GM12878 (cell line): Measurements from ENCODE around the gene SPAG16. TPM values are rescaled to one million over a fixed set of nuclear protein-coding genes. Genes with fewer than 3 reads are reported as not detected.

ENCODE experiments used
- ATAC-seq: fragments of 200-7000 bp; cut with Tn5 transposase; 3 replicates; pipeline ENCODE4 v1.9.1; 2020; ENCODE audit warnings: mild to moderate bottlenecking, moderate library complexity
- BruUV-seq: library from RNA; stranded (reverse); fragments of 400-500 nt; replicated peaks from 2 replicates; lab custom pipeline; 2021; lab: Mats Ljungman, UMichigan
- CTCF ChIA-PET: fragments of 300-600 bp; sonication (Branson Sonifier 250); formaldehyde crosslinking; extraction: SDS; loops from one replicate; lab custom pipeline; 2021; ENCODE audit warnings: inconsistent platforms; lab: Yijun Ruan, JAX
- POLR2A ChIA-PET: fragments of 350-600 bp; formaldehyde crosslinking; extraction: SDS; loops from one replicate; lab custom pipeline; 2021; ENCODE audit warnings: inconsistent platforms; lab: Charles Lee
- RAD21 ChIA-PET: fragments of 300-600 bp; sonication (Branson Sonifier 250); formaldehyde crosslinking; loops from one replicate; lab custom pipeline; 2023; ENCODE audit warnings: antibody characterized with exemption; ENCODE audit not compliant: unreplicated experiment; lab: Charles Lee
- SMC1A ChIA-PET: fragments of 300-600 bp; sonication (Branson Sonifier 250); formaldehyde crosslinking; loops from one replicate; lab custom pipeline; 2023; ENCODE audit not compliant: unreplicated experiment, uncharacterized antibody; lab: Charles Lee
- DNase-seq: peaks from one replicate; pipeline ENCODE4 v3.0.0-alpha.2; 2011; ENCODE audit warnings: low read depth, low spot score
- FAIRE-seq: peaks from 3 replicates; lab custom pipeline; 2011; peaks lifted over from hg19 to GRCh38; lab: Jason Lieb, UNC
- H2AFZ ChIP-seq: 2 replicates; pipeline ENCODE4 v1.6.0; 2011; ENCODE audit warnings: low read depth, low read length, control low read depth; ENCODE audit not compliant: control insufficient read depth
- H3K27ac ChIP-seq: 2 replicates; pipeline ENCODE4 v1.5.1; 2011; ENCODE audit warnings: control low read depth; ENCODE audit not compliant: control insufficient read depth, insufficient read depth
- H3K27me3 ChIP-seq, 2 experiments: replicated peaks in 1 of 2; 2 replicates each; pipeline versions ENCODE4 v1.6.0 to v1.6.1; 2011; ENCODE audit warnings: low read length in 1 of 2; ENCODE audit not compliant: control insufficient read depth in 2 of 2, insufficient read depth in 2 of 2
- H3K36me3 ChIP-seq, 2 experiments: 2 replicates each; pipeline ENCODE4 v1.5.1; 2011; ENCODE audit warnings: low read length in 1 of 2; ENCODE audit not compliant: control insufficient read depth in 2 of 2, insufficient read depth in 2 of 2
- H3K4me1 ChIP-seq: 2 replicates; pipeline ENCODE4 v1.6.1; 2011; ENCODE audit warnings: mild to moderate bottlenecking, low read length, moderate library complexity, mixed read lengths; ENCODE audit not compliant: control insufficient read depth, insufficient read depth
- H3K4me2 ChIP-seq: 2 replicates; pipeline ENCODE4 v1.6.0; 2011; ENCODE audit warnings: control low read depth; ENCODE audit not compliant: control insufficient read depth, insufficient read depth
- H3K4me3 ChIP-seq: fragments of 200-600 bp; sonication (generic); 2 replicates; pipeline ENCODE4 v1.5.1; 2016
- H3K79me2 ChIP-seq: 2 replicates; pipeline ENCODE4 v1.6.0; 2011; ENCODE audit warnings: low read length; ENCODE audit not compliant: control insufficient read depth, insufficient read depth
- H3K9ac ChIP-seq: 2 replicates; pipeline ENCODE4 v1.8.0; 2011; ENCODE audit warnings: low read length, control low read depth, mixed read lengths; ENCODE audit not compliant: control insufficient read depth, insufficient read depth
- H3K9me3 ChIP-seq: replicated peaks from 3 replicates; pipeline ENCODE4 v1.5.1; 2011; ENCODE audit warnings: mild to moderate bottlenecking, low read length; ENCODE audit not compliant: control insufficient read depth, insufficient read depth
- H4K20me1 ChIP-seq: 2 replicates; pipeline ENCODE4 v1.6.0; 2011; ENCODE audit not compliant: control insufficient read depth, insufficient read depth
- BCL3 ChIP-seq: IDR thresholded peaks from 2 replicates; pipeline ENCODE4 v1.6.1; 2011; ENCODE audit warnings: borderline replicate concordance, low read depth, mild to moderate bottlenecking, moderate library complexity, low read length; ENCODE audit not compliant: insufficient read depth, poor library complexity, severe bottlenecking
- EP300 ChIP-seq, 2 experiments: fragments of 150-350 bp in 1 of 2; IDR thresholded peaks; 2 replicates each; pipeline ENCODE4 v1.6.1; 2011 to 2012; ENCODE audit warnings: low read depth in 2 of 2, low read length in 2 of 2, borderline replicate concordance in 1 of 2, improper control_type of control experiment in 1 of 2, inconsistent platforms in 1 of 2; ENCODE audit not compliant: control insufficient read depth in 1 of 2
- MAX ChIP-seq: IDR thresholded peaks from 2 replicates; pipeline ENCODE4 v1.6.1; 2012; ENCODE audit warnings: low read depth, low read length, improper control_type of control experiment
- NBN ChIP-seq: fragments of 450-650 bp; IDR thresholded peaks from 2 replicates; pipeline ENCODE4 v1.6.1; 2016
- PAX8 ChIP-seq: fragments of 450-650 bp; IDR thresholded peaks from 2 replicates; pipeline ENCODE4 v1.6.1; 2017; ENCODE audit warnings: mild to moderate bottlenecking, moderate library complexity
- RAD21 ChIP-seq: IDR thresholded peaks from 2 replicates; pipeline ENCODE4 v1.6.1; 2011; ENCODE audit warnings: mild to moderate bottlenecking, low read depth, low read length, moderate library complexity; ENCODE audit not compliant: insufficient read depth
- TARDBP ChIP-seq: IDR thresholded peaks from 2 replicates; pipeline ENCODE4 v1.6.1; 2016; ENCODE audit warnings: borderline replicate concordance
- USF1 ChIP-seq: IDR thresholded peaks from 2 replicates; pipeline ENCODE4 v1.6.1; 2011; ENCODE audit warnings: borderline replicate concordance, low read depth, mild to moderate bottlenecking, moderate library complexity, mixed read lengths, low read length; ENCODE audit not compliant: insufficient read depth; ENCODE audit errors: extremely low read length
- ZNF207 ChIP-seq: fragments of 450-650 bp; IDR thresholded peaks from 2 replicates; pipeline ENCODE4 v1.6.1; 2014; ENCODE audit warnings: antibody characterized with exemption, mild to moderate bottlenecking, borderline replicate concordance
- ZNF274 ChIP-seq: IDR thresholded peaks from one replicate; pipeline ENCODE4 v1.8.0; 2011; ENCODE audit not compliant: insufficient read length, insufficient read depth
- WGBS: methylation state at CpG from one replicate; pipeline ENCODE4 v1.1.6; 2016; ENCODE audit warnings: low lambda C conversion rate; ENCODE audit not compliant: insufficient replicate concordance, insufficient coverage; ENCODE audit errors: missing lambda C conversion rate; 5-methylcytosine and 5-hydroxymethylcytosine counted together
- in situ Hi-C: fragments of 300-500 bp; cut with MboI; formaldehyde crosslinking; loops from 9 replicates; pipeline ENCODE4 v1.14.3; 2018; ENCODE audit warnings: mixed read lengths
- intact Hi-C: fragments of 100-400 bp; cut with micrococcal nuclease; formaldehyde crosslinking; loops from one replicate; pipeline ENCODE4 v1.14.2; 2022; ENCODE audit not compliant: unreplicated experiment
- polyA plus RNA-seq, 11 experiments: library from polyadenylated mRNA; depleted of rRNA in 4 of 11; unstranded in 6 of 11; stranded (reverse) in 5 of 11; fragments of >200 nt; fragmentation: Nextera tagmentation in 4 of 11; fragmentation: Illumina TruSeq in 1 of 11; extraction: Ambion mirVana in 4 of 11; extraction: Trizol in 1 of 11; gene quantifications; 1 replicate in 1 of 11; 2 replicates in 10 of 11; pipeline versions ENCODE4 v1.2.1 to v1.2.3, GENCODE V29; 2011 to 2016; ENCODE audit warnings: inconsistent platforms in 2 of 11, missing spikeins in 2 of 11, low read depth in 1 of 11
- total RNA-seq, 4 experiments: library from RNA; depleted of rRNA in 3 of 4; stranded (reverse); fragments of >200 nt in 3 of 4; fragmentation: Illumina TruSeq in 1 of 4; extraction: Trizol in 1 of 4; gene quantifications; 2 replicates each; pipeline versions ENCODE4 v1.2.1 to v1.2.3, GENCODE V29; 2013 to 2021

The SPAG16 gene
- total and polyA plus RNA-seq, 10 of the 15 experiments (the other 5 are each of a cell fraction or from before 2014, with no cell fraction given): 6.0 to 25.0 (median 15.2) TPM

GRCh38 chr2:214051585-214051984 is 767.3 kb downstream of the SPAG16 start:
- FAIRE-seq: no peak
- Histone ChIP-seq H3K36me3 (no peaks in the 10 kb centered on the region), H3K4me1 (no peaks in the 10 kb centered on the region), H3K4me3 (no peak overlapping the region), H2AFZ (no peak overlapping the region), H3K27me3 (no peaks in the 10 kb centered on the region), H4K20me1 (no peaks in the 10 kb centered on the region), H3K79me2 (no peaks in the 10 kb centered on the region), H3K9me3 (no peaks in the 10 kb centered on the region), H3K4me2 (no peak overlapping the region), H3K27ac (no peak overlapping the region), H3K9ac (no peak overlapping the region)
- ChIA-PET SMC1A (interaction anchor here (1.0 to 1.9 kb wide), 3 partner anchors 13 to 595 kb away, joined by 3 to 4 read pairs (median 3); no protein-coding TSS in a partner anchor), CTCF (interaction anchor here (0.8 to 0.9 kb wide), 2 partner anchors 18 to 57 kb away, joined by 3 read pairs; no protein-coding TSS in a partner anchor), RAD21 (no interaction called here), POLR2A (no interaction called here)
- in situ Hi-C loops: no loop called here
- ATAC-seq: no peak
- no peak for DNase-seq
- no TSS peak for BruUV-seq
- TF ChIP-seq USF1: no peak
- 0% methylated on average over 1 of the region's 1 CpG for WGBS
- intact Hi-C loops: no loop called here

- Histone ChIP-seq H3K27ac (no peak overlapping the region), H3K79me2 (no peaks in the 10 kb centered on the region), H2AFZ (no peak overlapping the region), H3K27me3 (no peaks in the 10 kb centered on the region), H3K9ac (no peak overlapping the region), H3K36me3 (no peaks in the 10 kb centered on the region), H3K9me3 (no peaks in the 10 kb centered on the region), H3K4me3 (no peak overlapping the region), H3K4me1 (no peaks in the 10 kb centered on the region), H4K20me1 (no peaks in the 10 kb centered on the region), H3K4me2 (no peak overlapping the region)
- in situ Hi-C loops (no loop called here), intact Hi-C loops (no loop called here)
- CTCF ChIA-PET: interaction anchor here (0.8 to 0.9 kb wide), 2 partner anchors 17 to 56 kb away, joined by 3 read pairs; no protein-coding TSS in a partner anchor
- BruUV-seq: no TSS peak
- 0% methylated on average over 5 of the region's 5 CpGs for WGBS
- ATAC-seq (no peak), FAIRE-seq (no peak), DNase-seq (no peak)
- POLR2A ChIA-PET: interaction anchor here (0.5 kb wide), 1 partner anchor 10 kb away, joined by 5 read pairs; no protein-coding TSS in a partner anchor
- SMC1A ChIA-PET: interaction anchor here (0.6 to 1.9 kb wide), 4 partner anchors 12 to 594 kb away, joined by 3 to 4 read pairs (median 3); no protein-coding TSS in a partner anchor
- RAD21 ChIA-PET: no interaction called here
- TF ChIP-seq PAX8: no peak
- TF ChIP-seq NBN: no peak
- no peak for TF ChIP-seq EP300 (IDR thresholded peaks at IDR 0.05; ENCODE audit: borderline replicate concordance in 1 of 2, control insufficient read depth in 1 of 2, low read depth in 2 of 2, low read length in 2 of 2)
- no peak for TF ChIP-seq ZNF274
- no peak for TF ChIP-seq MAX
- TF ChIP-seq RAD21: no peak
- TF ChIP-seq BCL3: no peak
- TF ChIP-seq TARDBP: no peak
- no peak for TF ChIP-seq ZNF207
These were observed 768.0 kb downstream of the SPAG16 start for GRCh38 chr2:214052235-214052634.
